Loucy (cell line): Measurements from ENCODE around the gene IGFN1.

Experiments used
- H2AFZ ChIP-seq: fragments of 200-600 bp; sonication (generic); 2 replicates; pipeline ENCODE4 v1.6.0; 2016; ENCODE audit warnings: antibody characterized with exemption, mild to moderate bottlenecking, low read length, moderate library complexity
- H3F3A ChIP-seq: fragments of 200-600 bp; 2 replicates; pipeline ENCODE4 v1.6.0; 2016; ENCODE audit warnings: antibody characterized with exemption, low read depth, mild to moderate bottlenecking
- H3K27me3 ChIP-seq: fragments of 200-600 bp; sonication (generic); 2 replicates; pipeline ENCODE4 v1.6.1; 2014; ENCODE audit warnings: low read length, mild to moderate bottlenecking; ENCODE audit not compliant: insufficient read depth, poor library complexity, severe bottlenecking
- H3K36me3 ChIP-seq: fragments of 200-600 bp; sonication (generic); 2 replicates; pipeline ENCODE4 v1.6.1; 2016; ENCODE audit warnings: low read length; ENCODE audit not compliant: insufficient read depth
- H3K4me1 ChIP-seq: fragments of 200-600 bp; sonication (generic); 2 replicates; pipeline ENCODE4 v1.5.1; 2014; ENCODE audit warnings: low read length, mild to moderate bottlenecking; ENCODE audit not compliant: insufficient read depth, poor library complexity, severe bottlenecking
- H3K4me2 ChIP-seq: fragments of 200-600 bp; sonication (generic); 2 replicates; pipeline ENCODE4 v1.6.0; 2014; ENCODE audit warnings: antibody characterized with exemption, low read length, low read depth, mild to moderate bottlenecking; ENCODE audit not compliant: poor library complexity, severe bottlenecking
- H3K4me3 ChIP-seq: fragments of 200-600 bp; sonication (generic); 2 replicates; pipeline ENCODE4 v1.5.1; 2014; ENCODE audit warnings: low read length, mild to moderate bottlenecking, mixed read lengths; ENCODE audit not compliant: poor library complexity, severe bottlenecking
- H3K79me2 ChIP-seq: fragments of 200-600 bp; sonication (generic); 2 replicates; pipeline ENCODE4 v1.6.1; 2014; ENCODE audit warnings: low read length; ENCODE audit not compliant: insufficient read depth
- H3K9ac ChIP-seq: fragments of 200-600 bp; sonication (generic); 2 replicates; pipeline ENCODE4 v1.6.0; 2014; ENCODE audit warnings: mild to moderate bottlenecking, low read depth, low read length, moderate library complexity; ENCODE audit not compliant: poor library complexity, severe bottlenecking
- H3K9me2 ChIP-seq: fragments of 200-600 bp; sonication (generic); replicated peaks from 2 replicates; pipeline ENCODE4 v1.6.1; 2016; ENCODE audit warnings: low read depth, low read length, mixed read lengths
- H3K9me3 ChIP-seq: fragments of 200-600 bp; sonication (generic); 2 replicates; pipeline ENCODE4 v1.6.1; 2014; ENCODE audit warnings: mild to moderate bottlenecking, antibody characterized with exemption, low read length, low read depth; ENCODE audit not compliant: insufficient read depth
- H4K20me1 ChIP-seq: fragments of 200-600 bp; sonication (generic); 2 replicates; pipeline ENCODE4 v1.6.0; 2014; ENCODE audit warnings: antibody characterized with exemption, low read length, mild to moderate bottlenecking; ENCODE audit not compliant: insufficient read depth, poor library complexity, severe bottlenecking
- CTCF ChIP-seq: fragments of 200-600 bp; sonication (generic); conservative IDR thresholded peaks from 2 replicates; pipeline ENCODE4 v1.5.1; 2014; ENCODE audit warnings: mild to moderate bottlenecking, antibody characterized with exemption, low read length
- EZH2phosphoT487 ChIP-seq: fragments of 200-600 bp; IDR thresholded peaks from 2 replicates; pipeline ENCODE4 v1.6.1; 2018; ENCODE audit warnings: antibody characterized with exemption, mild to moderate bottlenecking, moderate library complexity, borderline replicate concordance

IGFN1 gene

GRCh38 chr1:201212056-201212455, 21.4 kb downstream of the IGFN1 start:
- Histone ChIP-seq H4K20me1 (no peaks in the 10 kb centered on the region), H3K9me3 (no peaks in the 10 kb centered on the region), H3K36me3 (no peaks in the 10 kb centered on the region), H2AFZ (no peak overlapping the region), H3K9ac (no peak overlapping the region), H3K27me3 (no peaks in the 10 kb centered on the region), H3K4me3 (no peak overlapping the region), H3K9me2 (no peaks in the 10 kb centered on the region), H3K4me1 (no peaks in the 10 kb centered on the region), H3K79me2 (no peaks in the 10 kb centered on the region), H3F3A (no peaks in the 10 kb centered on the region), H3K4me2 (no peak overlapping the region)
- TF ChIP-seq CTCF = no peak
- TF ChIP-seq EZH2phosphoT487 = no peak

- Histone ChIP-seq H3K9ac (no peak overlapping the region), H3K9me3 (no peaks in the 10 kb centered on the region), H3K9me2 (no peaks in the 10 kb centered on the region), H3F3A (no peaks in the 10 kb centered on the region), H4K20me1 (no peaks in the 10 kb centered on the region), H3K36me3 (no peaks in the 10 kb centered on the region), H2AFZ (no peak overlapping the region), H3K27me3 (no peaks in the 10 kb centered on the region), H3K4me3 (no peak overlapping the region), H3K4me2 (no peak overlapping the region), H3K79me2 (no peaks in the 10 kb centered on the region), H3K4me1 (no peaks in the 10 kb centered on the region)
- TF ChIP-seq CTCF (no peak), EZH2phosphoT487 (no peak)
Observed at GRCh38 chr1:201212461-201213055, 21.9 kb downstream of the IGFN1 start.

- no peaks in the 10 kb centered on the region for H4K20me1 ChIP-seq
- H3K4me3 ChIP-seq = no peak overlapping the region
- H3K9me2 ChIP-seq = no peaks in the 10 kb centered on the region
- no peaks in the 10 kb centered on the region for H3K36me3 ChIP-seq
- H3K9me3 ChIP-seq = no peaks in the 10 kb centered on the region
- H3F3A ChIP-seq = no peaks in the 10 kb centered on the region
- H3K9ac ChIP-seq = no peak overlapping the region
- no peak overlapping the region for H2AFZ ChIP-seq
- H3K27me3 ChIP-seq = no peaks in the 10 kb centered on the region
- no peak overlapping the region for H3K4me2 ChIP-seq
- TF ChIP-seq CTCF (no peak), EZH2phosphoT487 (no peak)
- no peaks in the 10 kb centered on the region for H3K79me2 ChIP-seq
- H3K4me1 ChIP-seq = no peaks in the 10 kb centered on the region
Observed at GRCh38 chr1:201213106-201213770, 22.6 kb downstream of the IGFN1 start.
